Endometrial microvascular endothelial cells (primary cell): ENCODE results near the gene PBX1. TPM values are rescaled to one million over a fixed set of nuclear protein-coding genes. Genes with fewer than 3 reads are reported as not detected.
"Not testable (repeated sequence)": the region's sequence is repeated elsewhere in the genome, so short reads cannot be mapped to it uniquely, and the experiment has no call there.

Experiments used
- in situ Hi-C: cut with HindIII; loops from 2 replicates; pipeline ENCODE4 v1.10.0; 2017; ENCODE audit warnings: low sequenced_read_pairs, low pct_unique_long_range_greater_than_20kb; ENCODE audit errors: inconsistent ontology term
- total RNA-seq: library from RNA; depleted of rRNA; stranded (reverse); fragments of >200 nt; gene quantifications from one replicate; pipeline ENCODE4 v1.2.3, GENCODE V29; 2015; ENCODE audit errors: inconsistent ontology term

The PBX1 gene
- total RNA-seq, 1 donor from 2014 or later: 3.1 TPM

DNA sequence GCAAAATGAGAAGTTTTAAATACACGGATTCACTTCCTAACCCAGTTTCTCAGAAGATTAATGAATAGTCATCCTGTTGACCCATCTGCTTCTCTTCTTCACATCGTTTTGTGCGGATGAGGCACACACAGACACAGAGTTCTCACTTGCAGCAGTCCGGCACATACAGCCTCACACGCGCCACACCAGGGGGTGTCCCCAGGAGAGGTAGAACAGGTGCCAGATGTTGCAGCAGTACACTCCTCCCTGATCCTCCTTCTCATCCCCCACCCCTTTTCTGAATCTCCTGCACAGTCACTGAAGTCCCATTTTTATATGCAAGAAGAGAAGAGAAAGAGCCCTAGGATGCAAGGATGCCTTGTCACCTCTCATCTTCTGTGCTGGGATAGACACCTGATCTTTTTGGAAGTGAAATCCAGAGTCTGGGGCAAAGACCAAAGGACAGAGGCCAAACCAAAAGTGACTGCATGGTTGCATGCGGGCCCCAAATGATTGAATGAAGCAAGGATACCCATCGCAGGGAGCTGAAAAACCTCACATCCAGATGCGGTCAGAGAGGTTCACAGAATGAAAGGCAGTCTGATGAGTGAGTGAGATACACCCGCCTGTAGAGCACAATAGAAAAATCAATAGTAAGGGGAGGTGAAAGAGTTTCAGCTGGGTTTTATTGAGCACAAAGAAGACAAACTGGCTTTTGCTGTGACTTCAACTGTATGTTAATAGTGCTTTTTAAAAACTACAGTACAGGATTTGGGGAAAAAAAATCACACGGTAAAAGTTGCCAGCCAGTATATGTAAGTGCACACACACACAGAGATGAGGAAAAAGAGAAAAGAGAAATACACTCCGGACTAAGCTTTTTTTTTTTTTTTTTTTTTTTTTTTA is 28.9 kb downstream of the PBX1 start:
- in situ Hi-C loops: no loop called here

DNA sequence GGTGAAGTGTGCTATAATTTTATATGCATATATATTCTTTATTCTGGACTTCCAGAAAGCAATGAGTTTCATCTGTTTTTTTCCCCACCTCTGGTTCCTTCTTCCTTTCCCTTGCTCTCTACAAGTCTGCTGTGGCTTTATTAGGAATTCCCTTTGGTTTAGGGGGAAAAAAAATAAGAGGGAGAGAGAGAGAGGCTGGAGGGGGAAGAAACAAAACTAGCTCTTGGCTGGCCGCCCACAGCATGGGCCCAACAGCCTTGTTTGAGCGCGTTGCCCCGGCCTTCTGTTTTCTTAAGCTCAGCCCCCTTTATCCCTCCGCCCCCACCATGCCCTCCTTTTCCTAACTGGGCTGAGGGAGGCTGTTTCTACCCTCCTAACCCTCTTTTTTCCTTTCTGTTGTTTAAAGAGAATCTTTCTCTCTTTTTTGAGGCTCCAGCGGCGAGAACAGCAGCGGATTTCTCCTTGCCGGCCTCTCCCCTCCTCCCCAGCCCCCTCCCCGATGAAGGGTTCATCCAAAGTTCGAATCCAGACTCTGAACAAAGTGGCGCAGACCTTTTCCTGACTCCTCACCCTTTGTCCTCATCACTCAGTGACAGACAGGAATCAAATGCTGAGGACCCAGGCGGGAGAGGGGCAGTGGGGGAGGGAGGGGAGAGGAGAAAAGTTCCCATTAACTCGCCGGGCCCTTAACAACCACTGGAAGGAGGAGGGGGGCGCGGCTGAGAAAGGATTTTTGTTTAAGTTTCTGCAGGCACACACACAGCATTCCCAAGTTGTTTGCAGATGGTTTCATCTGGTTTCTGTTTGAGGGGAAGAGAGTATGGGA is 29.7 kb downstream of the PBX1 start:
- in situ Hi-C loops: no loop called here

DNA sequence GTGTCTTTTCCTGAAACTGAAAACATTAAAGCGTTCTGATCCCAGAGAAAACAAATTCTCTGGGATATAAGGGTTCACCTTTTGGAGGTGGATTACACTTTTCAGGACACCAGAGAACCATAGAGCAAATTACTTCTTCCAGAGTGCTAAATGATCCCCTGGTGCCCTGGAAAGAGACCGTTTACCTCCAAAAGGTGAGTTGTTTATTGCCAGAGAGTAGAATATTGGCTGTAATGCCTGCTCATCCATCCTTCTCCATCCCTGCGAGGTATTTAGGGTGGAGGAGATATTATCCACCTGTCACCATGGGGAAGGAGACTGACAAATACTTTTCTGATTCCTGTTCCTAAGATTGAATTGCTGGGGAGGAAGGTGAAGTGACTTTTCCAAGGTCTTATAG is 30.4 kb downstream of the PBX1 start:
- in situ Hi-C loops: no loop called here

DNA sequence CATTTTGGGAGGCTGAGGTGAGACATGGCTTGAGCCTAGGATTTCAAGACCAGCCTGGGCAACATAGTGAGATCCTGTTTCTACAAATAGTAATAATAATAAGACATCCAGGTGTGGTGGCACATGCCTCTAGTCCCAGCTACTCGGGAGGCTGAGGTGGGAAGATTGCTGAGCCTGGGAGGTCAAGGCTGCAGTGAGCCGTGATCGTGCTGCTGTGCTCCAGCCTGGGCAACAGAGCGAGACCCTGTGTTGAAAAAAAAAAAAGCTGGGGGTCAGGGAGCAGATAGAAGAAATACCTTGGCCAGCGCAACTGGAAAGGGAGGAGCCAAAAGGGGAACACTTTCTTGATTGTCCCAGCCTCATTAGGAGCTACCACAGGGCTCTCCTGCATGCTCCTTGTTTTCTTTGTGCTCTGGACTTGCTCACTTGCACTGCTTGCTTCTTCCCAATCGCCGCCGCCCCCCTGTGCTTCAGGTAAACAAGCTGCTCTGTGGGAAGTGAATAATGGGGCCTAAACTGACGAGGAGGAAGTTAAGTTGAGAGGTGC is 31.1 kb downstream of the PBX1 start:
- in situ Hi-C loops: no loop called here

DNA sequence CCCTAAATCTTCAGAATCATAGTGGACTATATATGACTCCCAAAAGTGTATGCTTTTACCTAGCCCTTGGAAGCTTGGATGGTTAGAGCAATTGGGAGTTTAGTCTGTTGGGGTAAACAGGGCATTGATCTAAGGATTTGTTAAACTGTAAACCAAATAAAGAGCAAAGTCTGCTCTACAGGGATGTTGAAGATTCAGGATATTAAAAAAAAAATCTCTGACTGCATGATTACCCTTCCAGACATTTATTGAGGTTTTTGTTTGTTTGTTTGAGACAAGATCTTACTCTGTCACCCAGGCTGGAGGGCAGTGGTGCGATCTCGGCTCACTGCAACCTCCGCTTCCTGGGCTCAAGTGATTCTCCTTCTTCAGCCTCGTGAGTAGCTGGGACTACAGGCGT is 31.6 kb downstream of the PBX1 start:
- in situ Hi-C loops: no loop called here

DNA sequence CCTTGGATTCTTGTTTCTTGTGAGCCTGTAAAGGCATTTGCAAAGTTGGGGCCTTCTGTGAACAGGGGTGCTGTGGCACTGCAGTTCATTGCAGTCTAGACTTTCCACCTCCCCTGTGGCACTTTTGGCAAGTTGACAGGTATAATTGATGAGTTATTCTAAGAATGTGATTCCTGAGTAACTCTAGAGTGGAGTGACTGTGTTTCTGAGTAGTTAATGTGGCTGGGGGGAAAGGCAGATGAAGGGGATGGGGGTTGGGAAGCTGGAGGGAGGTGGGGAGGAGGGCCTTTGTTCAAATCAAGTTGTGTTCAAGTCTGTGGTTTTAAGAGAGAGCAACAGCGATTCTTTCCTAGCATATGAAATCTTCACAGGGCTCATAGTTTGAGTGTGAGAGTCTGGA is 32.9 kb downstream of the PBX1 start:
- in situ Hi-C loops: no loop called here

DNA sequence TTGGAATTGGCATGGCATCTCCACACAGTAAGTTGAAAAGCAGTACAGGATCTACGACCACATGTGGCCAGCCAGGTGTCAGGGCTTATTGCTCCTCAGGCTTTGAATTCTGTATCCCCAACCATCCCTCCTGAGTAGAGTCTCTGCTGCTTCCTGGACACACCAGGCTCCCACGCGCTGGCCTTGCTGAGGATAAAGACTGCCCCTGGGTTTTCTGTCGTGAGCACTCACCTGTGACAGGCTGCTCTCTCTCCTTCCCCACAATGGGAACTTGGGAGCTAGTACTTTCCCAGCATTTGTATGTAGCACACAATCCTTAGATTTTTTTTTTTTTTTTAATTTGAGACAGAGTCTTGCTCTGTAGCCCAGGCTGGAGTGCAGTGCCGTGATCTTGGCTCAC is 33.6 kb downstream of the PBX1 start:
- in situ Hi-C loops: no loop called here

DNA sequence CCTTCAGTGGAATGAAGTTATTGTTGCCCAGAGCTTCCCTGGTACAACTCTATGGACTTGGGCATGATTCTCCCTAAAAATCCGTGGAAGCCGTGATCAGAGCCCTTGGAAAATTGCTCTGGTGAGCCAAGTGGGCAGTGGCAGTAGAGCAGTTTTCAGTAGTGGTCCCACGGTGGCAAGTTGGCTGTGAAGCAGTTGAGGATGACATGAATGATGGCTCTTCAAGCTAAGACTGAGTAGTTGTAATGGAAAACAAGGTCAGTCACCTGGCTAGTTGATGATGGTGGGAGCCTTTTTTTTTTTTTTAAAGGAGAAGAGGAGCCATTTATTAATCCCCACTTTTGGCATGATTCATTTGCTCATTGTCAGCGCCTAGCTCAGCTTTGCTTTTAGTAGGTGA is 36.2 kb downstream of the PBX1 start:
- in situ Hi-C loops: no loop called here

DNA sequence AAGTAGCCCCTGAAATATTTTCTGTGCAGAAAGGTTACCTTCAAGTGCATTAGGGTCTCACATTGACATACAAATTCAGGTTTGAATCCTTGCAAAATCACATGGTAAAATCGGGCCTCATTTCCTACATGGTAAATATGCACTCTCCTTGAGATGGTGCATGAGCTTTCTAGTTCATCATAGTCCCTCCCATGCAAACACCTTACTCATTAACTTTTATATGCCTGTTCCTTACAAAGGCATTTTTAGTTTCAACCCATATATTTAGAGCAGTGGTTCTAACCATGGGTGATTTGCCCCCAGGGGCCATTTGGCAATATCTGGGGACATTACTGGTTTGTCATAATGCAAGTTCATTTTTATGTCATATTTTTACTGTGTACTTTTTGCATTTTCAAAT is 37.2 kb downstream of the PBX1 start:
- in situ Hi-C loops: no loop called here

DNA sequence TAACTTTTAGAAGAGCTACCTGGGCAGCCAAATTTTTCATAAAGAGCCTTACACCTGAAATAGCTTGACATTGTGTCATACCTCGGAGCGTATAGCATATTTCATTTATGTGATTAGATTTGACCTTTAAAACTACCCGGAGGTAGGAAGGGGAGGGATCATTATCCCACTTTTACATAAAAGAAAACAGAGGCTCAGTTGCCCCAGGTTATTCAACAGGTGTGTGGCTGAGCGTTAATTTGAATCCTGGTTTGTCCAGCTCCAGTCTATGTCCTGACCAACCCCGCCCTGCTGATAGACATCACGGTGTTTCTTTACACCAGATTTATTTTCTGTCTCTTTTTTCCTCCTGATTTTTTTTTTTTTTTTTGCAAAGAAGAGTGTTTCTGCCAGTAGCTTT is 39.7 kb downstream of the PBX1 start:
- in situ Hi-C loops: no loop called here

DNA sequence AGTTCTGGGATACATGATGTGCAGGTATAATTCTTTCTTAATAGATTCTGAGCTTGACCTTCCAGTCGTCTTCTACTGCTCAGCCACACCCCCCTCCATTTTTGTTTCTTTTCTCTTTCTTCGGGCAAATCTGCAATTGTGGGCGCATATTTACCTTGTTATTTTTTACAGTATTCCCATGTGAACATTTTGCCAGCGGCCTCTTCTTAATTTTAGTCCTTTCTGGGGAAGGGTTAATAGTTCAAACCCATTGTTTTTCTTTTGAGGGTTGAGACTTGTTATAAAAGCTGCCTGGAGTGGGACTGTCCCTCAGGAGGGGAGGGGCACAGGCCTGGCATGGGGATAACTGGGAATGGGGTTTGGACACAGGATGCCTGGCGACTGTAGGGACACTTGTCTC is 40.3 kb downstream of the PBX1 start:
- in situ Hi-C loops: no loop called here

DNA sequence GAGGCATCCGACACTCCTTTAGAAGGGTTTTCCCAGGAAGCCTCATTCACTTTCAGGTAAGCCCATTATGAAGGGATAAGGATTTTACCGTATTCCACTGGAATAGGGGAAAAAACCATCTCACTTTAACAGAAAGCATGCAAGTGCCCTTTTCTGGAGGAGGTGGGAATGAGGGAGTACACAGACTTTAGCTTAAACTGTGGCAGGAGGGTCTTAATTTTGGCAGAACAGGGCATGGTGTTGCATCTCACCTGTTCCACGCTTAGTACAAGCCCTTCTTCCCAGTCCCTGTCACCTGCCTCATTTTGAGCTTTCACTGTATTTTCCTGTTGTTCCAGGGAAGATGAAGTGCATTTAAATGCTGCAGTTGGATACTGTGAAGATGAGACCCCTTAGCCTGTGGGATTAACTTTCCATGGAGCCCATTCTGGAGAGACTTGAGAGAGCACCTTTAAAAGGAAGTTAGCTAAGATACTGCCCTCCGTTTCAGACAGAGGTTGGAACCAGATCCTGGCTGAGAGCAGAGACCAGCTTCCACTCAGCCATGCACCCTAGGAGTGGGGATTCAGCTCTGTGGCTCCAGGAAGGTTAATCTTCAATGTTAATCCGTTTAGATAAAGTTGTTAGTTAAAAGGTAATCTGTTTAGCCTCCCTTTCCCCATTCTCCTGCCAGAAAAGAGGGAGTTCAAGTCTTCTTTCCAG is 42.6 kb downstream of the PBX1 start:
- in situ Hi-C loops: no loop called here

DNA sequence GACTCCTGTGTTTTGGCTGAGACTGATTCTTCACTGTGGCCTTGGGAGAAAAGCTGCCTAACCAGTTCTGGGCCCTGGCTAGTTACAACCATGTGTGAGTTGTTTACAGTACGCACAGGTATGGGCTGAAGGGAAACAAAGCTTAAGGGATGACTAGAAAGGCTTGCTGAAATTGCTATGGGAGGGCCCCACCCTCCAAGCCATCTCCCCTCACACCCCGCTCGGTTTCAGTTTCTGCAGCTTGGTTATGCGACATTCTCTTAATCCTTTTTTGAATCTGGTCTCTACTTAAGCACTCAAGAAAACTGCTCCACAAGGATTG is 43.1 kb downstream of the PBX1 start:
- in situ Hi-C loops: no loop called here

DNA sequence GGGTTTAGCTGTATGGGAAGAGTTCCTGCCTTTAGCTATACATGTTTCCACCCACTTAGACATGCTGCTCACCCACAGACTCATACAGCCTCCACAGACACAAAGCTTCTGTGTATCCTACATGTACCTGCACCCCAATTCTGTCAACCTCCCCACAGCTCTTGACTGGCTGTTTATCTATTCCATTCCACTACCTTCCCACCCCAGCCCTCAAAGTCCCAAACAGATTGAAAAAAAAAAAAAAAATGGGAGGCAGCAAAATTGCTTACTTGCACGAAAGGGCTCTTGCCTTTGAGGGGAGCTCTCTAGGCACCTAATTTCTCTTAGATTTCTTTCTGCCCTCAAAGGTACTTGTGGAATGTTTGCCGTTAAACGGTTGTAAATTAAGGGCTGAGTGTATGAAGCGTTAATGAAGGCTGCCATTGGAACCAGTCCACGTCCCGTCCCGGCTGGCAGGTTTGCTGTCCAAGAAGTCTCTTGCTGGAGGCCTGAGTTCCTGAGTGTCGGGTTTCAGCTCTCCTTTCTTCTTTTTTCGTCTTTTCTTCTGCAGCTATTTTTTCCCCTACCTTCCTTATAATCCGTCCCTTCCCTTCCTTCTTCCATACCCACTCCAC is 43.6 kb downstream of the PBX1 start:
- in situ Hi-C loops: no loop called here

DNA sequence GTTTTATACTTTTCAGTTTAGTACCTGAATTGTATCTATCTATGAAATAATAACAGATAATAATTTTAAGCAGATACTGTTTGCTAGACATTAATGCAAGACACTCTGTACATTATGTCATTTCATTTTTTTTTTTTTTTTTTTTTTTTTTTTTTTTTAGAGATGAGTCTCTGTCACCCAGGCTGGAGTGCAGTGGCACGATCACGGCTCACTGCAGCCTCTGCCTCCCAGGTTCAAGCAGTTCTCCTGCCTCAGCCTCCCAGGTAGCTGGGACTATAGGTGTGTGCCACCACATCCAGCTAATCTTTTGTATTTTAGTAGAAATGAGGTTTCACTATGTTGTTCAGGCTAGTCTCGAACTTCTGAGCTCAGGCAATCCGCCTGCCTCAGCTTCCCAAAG is 44.8 kb downstream of the PBX1 start:
- in situ Hi-C loops: not testable (repeated sequence)

DNA sequence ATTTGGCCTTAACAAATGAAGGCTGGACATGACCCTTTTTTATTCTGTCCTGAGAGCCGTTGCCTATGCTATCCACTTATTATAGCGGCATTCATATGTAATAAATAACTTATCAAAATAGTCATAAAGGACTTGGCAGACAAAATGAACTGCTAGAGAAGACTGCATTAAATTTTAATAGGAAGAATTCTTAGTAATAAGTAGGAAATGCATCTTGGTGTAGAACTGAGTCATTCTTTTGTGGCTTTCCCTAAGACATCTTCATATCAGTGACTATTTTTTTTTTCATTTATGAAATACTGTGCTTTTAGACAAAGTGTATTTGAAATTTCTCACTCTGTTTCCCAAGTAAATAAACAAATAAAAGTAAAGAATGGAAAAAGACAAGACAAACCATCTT is 45.6 kb downstream of the PBX1 start:
- in situ Hi-C loops: no loop called here

DNA sequence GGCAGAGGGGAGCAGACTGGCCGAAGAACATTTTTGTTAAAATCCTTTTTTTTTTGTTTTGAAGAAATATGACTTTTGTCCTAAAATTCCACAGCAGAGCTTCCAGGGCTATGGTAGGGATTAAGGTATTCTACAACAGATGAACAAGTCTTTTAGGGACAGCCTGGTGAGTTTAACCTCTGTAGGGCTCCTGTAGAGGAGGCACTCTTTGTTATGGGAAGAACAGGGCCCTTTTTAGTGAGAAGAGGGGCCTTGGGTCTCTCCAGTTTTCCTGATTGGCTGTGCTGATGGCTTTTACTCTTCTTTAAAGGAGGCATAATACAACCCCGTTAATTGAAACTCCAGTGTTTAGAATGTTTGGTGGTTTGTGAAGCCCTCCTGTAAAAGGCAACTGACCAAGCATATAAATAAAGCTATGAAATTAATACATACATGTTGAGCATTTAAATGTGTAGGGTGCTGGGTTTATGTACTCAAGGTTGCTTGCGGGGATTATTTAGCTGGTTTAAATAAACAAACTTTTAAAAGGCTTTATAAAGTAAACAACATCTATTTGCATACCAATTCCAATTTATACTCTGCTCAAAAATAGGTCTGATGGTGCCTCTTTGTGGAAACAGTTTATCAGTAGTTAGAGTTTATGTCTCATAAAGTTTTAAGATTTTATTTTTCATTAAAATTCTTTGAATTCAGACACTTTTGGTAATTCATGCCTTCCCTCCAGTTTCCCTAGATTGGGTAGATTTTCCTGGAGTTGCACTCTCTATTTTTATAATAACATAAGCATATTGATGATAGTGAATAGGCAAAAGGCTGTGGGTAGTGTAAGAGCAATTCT is 46.5 kb downstream of the PBX1 start:
- in situ Hi-C loops: no loop called here

DNA sequence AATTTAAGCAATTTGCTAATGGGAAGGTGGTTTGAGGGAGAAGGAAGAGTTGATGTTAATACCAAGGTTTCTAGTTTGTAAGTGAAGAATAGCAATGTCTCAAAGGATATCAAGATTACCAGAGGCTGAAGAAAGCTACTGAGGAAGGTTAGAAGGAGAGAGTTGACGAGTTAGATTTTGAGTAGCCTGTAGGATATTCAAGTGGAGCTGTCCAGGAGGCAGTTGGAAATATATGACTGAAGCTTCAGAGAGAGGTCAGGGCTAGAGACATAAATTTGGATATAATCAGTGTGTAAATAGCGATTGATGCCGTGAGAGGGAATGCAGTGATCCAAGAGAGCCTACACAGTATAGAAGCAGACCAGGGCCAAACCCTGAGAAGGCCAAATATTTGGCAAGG is 48.4 kb downstream of the PBX1 start:
- in situ Hi-C loops: no loop called here
